Stimulated activated memory B cell treated with anti-CD40 and anti-IgM and Interleukin-4, amounts not matched to agents 10 μg/mL and 1 μg/mL and 100 μg/mL, for 72 hours (primary cell): ENCODE results near the gene MRPL20.
A peak's percentile ranks its signal among the peaks of the same experiment; 100 is the strongest.

Experiments used
- ATAC-seq: fragments of 150-1000 bp; cut with Tn5 transposase; 2 replicates; pipeline ENCODE4 v1.10.0; 2021
- H3K27ac Mint-ChIP-seq: one replicate; pipeline ENCODE4 v1.8.0; 2022; ENCODE audit warnings: mild to moderate bottlenecking, mixed read lengths
- H3K27me3 Mint-ChIP-seq: one replicate; pipeline ENCODE4 v1.8.0; 2022; ENCODE audit warnings: mixed read lengths
- H3K36me3 Mint-ChIP-seq: one replicate; pipeline ENCODE4 v1.8.0; 2022; ENCODE audit warnings: mixed read lengths
- H3K4me1 Mint-ChIP-seq: one replicate; pipeline ENCODE4 v1.8.0; 2022; ENCODE audit warnings: mixed read lengths
- H3K4me3 Mint-ChIP-seq: one replicate; pipeline ENCODE4 v1.8.0; 2022; ENCODE audit warnings: mild to moderate bottlenecking, moderate library complexity, mixed read lengths
- H3K9me3 Mint-ChIP-seq: one replicate; pipeline ENCODE4 v1.8.0; 2022; ENCODE audit warnings: mixed read lengths

MRPL20 gene

GRCh38 chr1:1440262-1441001, 33.3 kb upstream of the MRPL20 start:
- ATAC-seq = no peak
- H3K4me3 Mint-ChIP-seq = no peak overlapping the region
- peaks cover 14% of the 10 kb centered on the region for H3K4me1 Mint-ChIP-seq
- peaks cover 63% of the 10 kb centered on the region for H3K27me3 Mint-ChIP-seq
- no peak overlapping the region for H3K27ac Mint-ChIP-seq
- H3K9me3 Mint-ChIP-seq = no peaks in the 10 kb centered on the region
- H3K36me3 Mint-ChIP-seq = no peaks in the 10 kb centered on the region

- Mint-ChIP-seq H3K9me3 (no peaks in the 10 kb centered on the region), H3K4me1 (peaks cover 20% of the 10 kb centered on the region), H3K36me3 (no peaks in the 10 kb centered on the region), H3K27ac (no peak overlapping the region), H3K4me3 (no peak overlapping the region), H3K27me3 (peaks cover 70% of the 10 kb centered on the region)
- ATAC-seq = peak; percentile 46
Measured at GRCh38 chr1:1439546-1440261, 32.6 kb upstream of the MRPL20 start.

GRCh38 chr1:1438531-1439381, 31.7 kb upstream of the MRPL20 start:
- peaks cover 74% of the 10 kb centered on the region for H3K27me3 Mint-ChIP-seq
- no peak overlapping the region for H3K27ac Mint-ChIP-seq
- H3K36me3 Mint-ChIP-seq = no peaks in the 10 kb centered on the region
- ATAC-seq = no peak
- no peaks in the 10 kb centered on the region for H3K9me3 Mint-ChIP-seq
- H3K4me1 Mint-ChIP-seq = peaks cover 29% of the 10 kb centered on the region
- no peak overlapping the region for H3K4me3 Mint-ChIP-seq

DNA sequence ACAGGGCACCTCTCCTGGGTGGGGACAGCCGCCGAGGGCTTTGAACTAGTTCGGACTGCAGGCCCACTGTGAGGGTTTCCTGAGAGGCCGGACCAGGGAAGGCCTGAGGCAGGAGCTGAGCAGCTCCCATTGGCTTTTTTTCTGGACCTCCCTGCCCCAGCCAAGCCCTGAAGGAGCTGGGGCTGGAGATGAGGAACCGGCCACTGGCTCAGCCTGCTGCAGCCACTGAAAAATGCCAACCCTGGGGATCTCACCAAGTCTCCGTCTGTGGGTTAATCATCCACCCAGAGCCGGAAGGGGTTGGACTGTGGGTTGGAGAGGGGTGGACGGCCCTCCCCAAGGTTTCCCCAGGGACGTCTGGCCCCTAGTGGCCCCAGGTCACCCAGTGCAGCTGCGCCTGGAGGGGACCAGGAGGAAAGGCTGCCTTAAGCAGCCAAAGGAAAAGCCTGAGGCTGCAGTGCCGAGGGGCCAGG, 30.8 kb upstream of the MRPL20 start:
- Mint-ChIP-seq H3K4me3 (no peak overlapping the region), H3K27ac (no peak overlapping the region), H3K4me1 (peaks cover 29% of the 10 kb centered on the region), H3K36me3 (no peaks in the 10 kb centered on the region), H3K9me3 (no peaks in the 10 kb centered on the region), H3K27me3 (peaks cover 74% of the 10 kb centered on the region)
- ATAC-seq = no peak

DNA sequence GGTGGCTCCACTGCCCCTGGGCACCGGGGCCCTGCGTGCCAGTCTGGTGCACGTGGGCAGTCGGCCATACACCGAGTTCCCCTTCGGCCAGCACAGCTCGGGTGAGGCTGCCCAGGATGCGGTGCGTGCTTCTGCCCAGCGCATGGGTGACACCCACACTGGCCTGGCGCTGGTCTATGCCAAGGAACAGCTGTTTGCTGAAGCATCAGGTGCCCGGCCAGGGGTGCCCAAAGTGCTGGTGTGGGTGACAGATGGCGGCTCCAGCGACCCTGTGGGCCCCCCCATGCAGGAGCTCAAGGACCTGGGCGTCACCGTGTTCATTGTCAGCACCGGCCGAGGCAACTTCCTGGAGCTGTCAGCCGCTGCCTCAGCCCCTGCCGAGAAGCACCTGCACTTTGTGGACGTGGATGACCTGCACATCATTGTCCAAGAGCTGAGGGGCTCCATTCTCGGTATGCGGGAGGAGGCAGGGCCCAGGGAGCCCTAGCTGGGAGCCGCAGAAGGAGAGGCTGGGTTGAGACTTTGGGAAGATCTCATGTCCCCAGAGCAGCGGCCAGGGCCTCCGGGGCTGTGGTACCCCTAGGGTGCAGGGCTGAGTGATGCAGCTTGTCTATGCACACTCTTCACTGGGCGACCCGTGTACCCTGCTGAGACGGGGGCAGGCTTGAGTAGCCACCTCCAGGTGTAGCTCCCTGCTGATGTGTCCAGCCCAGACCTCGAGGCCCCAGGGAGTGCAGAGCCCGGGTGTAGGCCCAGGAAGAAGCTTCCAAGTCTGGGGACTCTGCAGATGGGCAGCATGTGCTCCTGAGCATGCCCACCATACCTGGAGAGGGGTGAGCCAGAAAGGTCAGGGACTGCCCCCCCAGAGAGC, 30.2 kb upstream of the MRPL20 start:
- Mint-ChIP-seq H3K36me3 (no peaks in the 10 kb centered on the region), H3K9me3 (no peaks in the 10 kb centered on the region), H3K4me1 (peaks cover 29% of the 10 kb centered on the region), H3K27me3 (peaks cover 74% of the 10 kb centered on the region), H3K4me3 (no peak overlapping the region), H3K27ac (no peak overlapping the region)
- ATAC-seq = no peak

DNA sequence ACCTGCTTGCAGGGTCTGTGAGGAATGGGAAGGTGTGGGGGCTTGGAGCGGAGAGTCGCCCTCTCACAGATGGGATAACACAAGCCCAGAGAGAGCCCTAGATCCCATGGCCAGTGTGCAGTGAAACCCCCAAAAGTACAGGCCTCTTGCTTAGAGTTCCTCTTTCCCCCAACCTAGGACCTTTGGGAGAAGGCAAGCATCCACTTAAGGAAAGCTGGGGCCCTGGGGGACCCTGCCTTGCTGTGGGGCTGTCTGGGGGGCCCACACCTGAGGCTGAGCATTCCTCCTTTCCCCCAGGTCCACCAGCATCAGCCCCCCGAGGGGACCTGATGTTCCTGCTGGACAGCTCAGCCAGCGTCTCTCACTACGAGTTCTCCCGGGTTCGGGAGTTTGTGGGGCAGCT, 29.5 kb upstream of the MRPL20 start:
- Mint-ChIP-seq H3K4me1 (peaks cover 29% of the 10 kb centered on the region), H3K27me3 (peaks cover 74% of the 10 kb centered on the region), H3K4me3 (no peak overlapping the region), H3K36me3 (no peaks in the 10 kb centered on the region), H3K9me3 (no peaks in the 10 kb centered on the region), H3K27ac (no peak overlapping the region)
- ATAC-seq = no peak

- Mint-ChIP-seq H3K9me3 (no peaks in the 10 kb centered on the region), H3K4me3 (peak overlapping the region; percentile 15), H3K4me1 (peaks cover 28% of the 10 kb centered on the region), H3K27me3 (peaks cover 76% of the 10 kb centered on the region), H3K27ac (no peak overlapping the region), H3K36me3 (no peaks in the 10 kb centered on the region)
- no peak for ATAC-seq
Measured at GRCh38 chr1:1435911-1436629, 29.0 kb upstream of the MRPL20 start.

DNA sequence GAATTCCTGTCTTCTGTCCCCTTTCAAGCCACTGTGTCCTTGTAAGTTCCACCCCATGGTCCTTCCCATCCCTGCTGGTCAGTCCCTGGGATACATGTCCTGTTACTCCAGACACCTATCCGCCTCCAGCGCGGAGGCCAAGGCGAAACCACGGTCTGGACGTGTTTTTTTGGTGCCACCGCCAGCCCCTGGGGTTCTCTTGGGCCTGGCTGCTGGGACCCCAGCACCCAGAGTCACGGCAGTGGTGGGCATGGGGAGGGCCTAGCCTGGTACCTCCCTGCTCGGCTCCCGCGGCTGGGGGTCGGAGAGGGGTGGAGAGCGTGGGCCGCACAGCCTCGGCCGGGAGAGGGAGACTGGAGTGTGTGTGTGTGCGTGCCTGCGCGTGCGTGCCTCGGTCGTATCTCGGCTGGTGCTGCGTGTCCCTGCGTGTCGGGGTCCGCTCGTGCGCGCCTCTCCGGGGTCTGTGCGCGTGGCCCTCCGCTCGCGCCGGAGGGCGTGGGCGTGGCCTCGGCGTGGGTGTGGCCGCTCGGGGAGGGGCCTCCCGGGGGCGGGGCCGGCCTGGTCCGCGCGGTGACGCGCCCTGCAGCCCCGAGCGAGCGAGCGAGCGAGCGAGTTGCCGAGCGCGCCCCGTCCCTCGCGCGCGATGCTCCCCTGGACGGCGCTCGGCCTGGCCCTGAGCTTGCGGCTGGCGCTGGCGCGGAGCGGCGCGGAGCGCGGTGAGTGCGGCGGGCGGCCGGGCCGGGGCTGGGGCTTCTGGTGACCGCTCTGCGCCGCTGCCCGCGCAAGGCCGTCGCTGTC, 28.2 kb upstream of the MRPL20 start, which contains the start of gene VWA1:
Gene VWA1 (plus strand): TSS at position 585 of the 798 bp plus-strand sequence. CDS start 59 bp downstream, at position 644.
- ATAC-seq = peak; percentile 44
- Mint-ChIP-seq H3K27ac (no peak within 1 kb of the TSS), H3K27me3 (peaks cover 76% of the 10 kb centered on the region), H3K36me3 (no peaks in the 10 kb centered on the region), H3K9me3 (no peaks in the 10 kb centered on the region), H3K4me1 (peaks cover 20% of the 10 kb centered on the region), H3K4me3 (peak within 1 kb of the TSS; percentile 62)

DNA sequence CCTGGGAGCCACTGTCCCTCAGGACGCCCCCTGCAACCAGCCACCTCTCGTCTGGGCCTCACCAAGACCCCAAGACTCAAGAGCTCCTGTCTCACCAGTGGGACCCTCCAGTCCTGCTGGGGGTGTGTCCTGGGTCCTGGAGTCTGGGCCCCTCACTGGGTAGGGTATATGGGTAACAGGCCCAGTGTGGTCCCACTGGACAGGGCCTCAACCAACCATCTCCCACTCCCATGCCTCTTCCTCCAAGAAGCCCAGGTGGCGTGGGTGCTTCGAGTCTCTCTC, 27.7 kb upstream of the MRPL20 start:
- Mint-ChIP-seq H3K27ac (no peak overlapping the region), H3K9me3 (no peaks in the 10 kb centered on the region), H3K27me3 (peaks cover 80% of the 10 kb centered on the region), H3K4me3 (peak overlapping the region; percentile 62), H3K36me3 (no peaks in the 10 kb centered on the region), H3K4me1 (peaks cover 20% of the 10 kb centered on the region)
- ATAC-seq = no peak

DNA sequence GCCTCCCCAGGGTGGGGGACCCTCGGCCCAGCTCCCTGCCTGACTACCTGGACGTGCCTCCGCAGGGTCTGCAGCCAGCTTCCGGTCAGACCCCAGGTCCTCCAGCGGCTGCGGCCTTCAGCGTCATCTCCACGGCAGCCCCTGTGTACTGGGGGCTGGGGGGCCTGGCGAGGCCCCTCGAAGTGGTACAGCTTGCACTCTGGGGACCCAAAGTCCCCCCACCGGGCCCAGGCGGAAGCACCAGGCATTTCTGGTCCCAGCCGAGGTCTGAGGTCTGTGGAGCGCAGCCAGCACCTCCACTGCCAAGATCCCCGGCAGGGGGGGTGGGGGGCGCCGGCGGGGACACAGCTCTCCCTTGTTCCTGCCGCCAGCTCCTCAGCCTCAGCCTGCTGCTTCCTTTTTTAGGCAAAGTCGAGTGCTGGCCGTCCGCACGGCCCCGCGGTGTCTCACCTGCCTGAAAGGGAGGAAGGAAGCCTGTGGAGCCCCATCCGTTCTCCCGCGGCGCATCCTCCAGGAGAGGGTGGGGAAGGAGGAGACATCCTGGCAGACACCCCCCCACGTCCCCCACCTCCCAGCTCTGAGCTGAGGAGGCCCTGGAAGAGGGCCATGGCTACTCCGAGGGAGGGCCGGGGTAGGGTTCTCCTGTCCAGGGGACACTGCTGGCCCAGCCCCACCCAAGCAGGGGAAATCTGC, 27.2 kb upstream of the MRPL20 start:
- Mint-ChIP-seq H3K27ac (no peak overlapping the region), H3K9me3 (no peaks in the 10 kb centered on the region), H3K36me3 (no peaks in the 10 kb centered on the region), H3K4me1 (peaks cover 20% of the 10 kb centered on the region), H3K4me3 (no peak overlapping the region), H3K27me3 (peaks cover 85% of the 10 kb centered on the region)
- no peak for ATAC-seq

GRCh38 chr1:1433804-1434130, 26.7 kb upstream of the MRPL20 start:
- ATAC-seq = peak; percentile 1
- H3K27ac Mint-ChIP-seq = no peak overlapping the region
- peaks cover 20% of the 10 kb centered on the region for H3K4me1 Mint-ChIP-seq
- no peak overlapping the region for H3K4me3 Mint-ChIP-seq
- no peaks in the 10 kb centered on the region for H3K9me3 Mint-ChIP-seq
- no peaks in the 10 kb centered on the region for H3K36me3 Mint-ChIP-seq
- H3K27me3 Mint-ChIP-seq = peaks cover 85% of the 10 kb centered on the region

- no peaks in the 10 kb centered on the region for H3K36me3 Mint-ChIP-seq
- H3K4me3 Mint-ChIP-seq = no peak overlapping the region
- no peaks in the 10 kb centered on the region for H3K9me3 Mint-ChIP-seq
- peak; percentile 4 for ATAC-seq
- H3K4me1 Mint-ChIP-seq = peaks cover 20% of the 10 kb centered on the region
- H3K27me3 Mint-ChIP-seq = peaks cover 85% of the 10 kb centered on the region
- H3K27ac Mint-ChIP-seq = no peak overlapping the region
Measured at GRCh38 chr1:1432951-1433803, 26.1 kb upstream of the MRPL20 start.
